ENCODE measurements around the gene RERE. TPM values are rescaled to one million over a fixed set of nuclear protein-coding genes. Genes with fewer than 3 reads are reported as not detected.

The RERE gene
- total RNA-seq, 6 experiments from 2014 or later, result 36.5 to 41.6 (median 37.5) TPM

- no peak overlapping the region for H3K27ac Mint-ChIP-seq
- no peaks in the 10 kb centered on the region for H3K36me3 Mint-ChIP-seq (ENCODE audit: low read depth)
- no peaks in the 10 kb centered on the region for H3K9me3 Mint-ChIP-seq
- no peak for TF ChIP-seq CTCF (IDR thresholded peaks at IDR 0.05)
- H3K27me3 Mint-ChIP-seq (ENCODE audit: insufficient read depth), result no peaks in the 10 kb centered on the region
- no peak overlapping the region for H3K4me3 Mint-ChIP-seq
- no peak for DNase-seq
- H3K4me1 Mint-ChIP-seq (ENCODE audit: low read depth), result peaks cover 8% of the 10 kb centered on the region
These were observed 39.6 kb downstream of the RERE start for GRCh38 chr1:8777867-8778266.

DNA sequence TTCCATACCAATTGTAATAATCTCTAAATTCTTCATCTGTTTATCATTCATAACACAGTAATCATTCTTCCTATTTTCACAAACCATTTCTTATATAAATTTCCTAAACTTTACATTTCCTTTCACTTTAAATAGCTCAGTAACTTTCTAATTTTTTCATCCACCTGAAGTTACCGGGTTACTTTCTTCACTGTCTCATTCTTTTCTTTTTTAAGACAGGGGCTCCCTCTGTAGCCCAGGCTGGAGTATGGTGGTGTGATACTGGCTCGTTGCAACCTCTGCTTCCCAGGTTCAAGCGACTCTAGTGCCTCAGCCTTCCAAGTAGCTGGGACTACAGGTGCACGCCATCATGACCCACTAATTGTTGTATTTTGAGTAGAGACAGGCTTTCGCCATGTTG lies 41.3 kb downstream of the RERE start:
- Mint-ChIP-seq H3K36me3 (ENCODE audit: low read depth) (no peaks in the 10 kb centered on the region), H3K27me3 (ENCODE audit: insufficient read depth) (no peaks in the 10 kb centered on the region), H3K4me1 (ENCODE audit: low read depth) (peaks cover 8% of the 10 kb centered on the region), H3K4me3 (no peak overlapping the region), H3K27ac (no peak overlapping the region), H3K9me3 (no peaks in the 10 kb centered on the region)
- DNase-seq, result no peak
- TF ChIP-seq CTCF (IDR thresholded peaks at IDR 0.05), result no peak

DNA sequence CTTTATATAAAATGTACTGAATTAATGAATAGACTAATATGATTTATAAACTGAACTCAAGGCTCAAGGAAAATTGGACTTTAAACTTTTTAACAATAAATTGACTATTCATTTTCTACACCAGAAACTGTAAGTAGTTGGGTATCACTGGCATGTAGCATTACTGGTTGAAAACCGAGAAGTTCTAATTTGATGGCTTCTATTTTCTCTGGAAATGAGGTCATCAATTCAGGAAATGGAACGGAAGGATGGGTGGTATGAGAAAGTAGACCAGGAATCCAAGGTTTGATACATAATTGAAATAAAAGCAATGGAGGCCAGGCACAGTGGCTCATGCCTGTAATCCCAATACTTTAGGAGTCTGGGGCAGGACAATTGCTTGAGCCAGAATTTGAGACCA lies 50.4 kb downstream of the RERE start:
- DNase-seq, result no peak
- H3K4me3 Mint-ChIP-seq, result no peak overlapping the region
- no peaks in the 10 kb centered on the region for H3K9me3 Mint-ChIP-seq
- peaks cover 8% of the 10 kb centered on the region for H3K4me1 Mint-ChIP-seq (ENCODE audit: low read depth)
- no peak for TF ChIP-seq CTCF (IDR thresholded peaks at IDR 0.05)
- no peak overlapping the region for H3K27ac Mint-ChIP-seq
- H3K27me3 Mint-ChIP-seq (ENCODE audit: insufficient read depth), result no peaks in the 10 kb centered on the region
- no peaks in the 10 kb centered on the region; the same call in 1 of the 2 replicates for H3K36me3 Mint-ChIP-seq (ENCODE audit: low read depth)

- no peak for TF ChIP-seq CTCF (IDR thresholded peaks at IDR 0.05)
- Mint-ChIP-seq H3K36me3 (ENCODE audit: low read depth) (no peaks in the 10 kb centered on the region; the same call in 1 of the 2 replicates), H3K4me3 (no peak overlapping the region), H3K27ac (no peak overlapping the region), H3K4me1 (ENCODE audit: low read depth) (peaks cover 8% of the 10 kb centered on the region), H3K9me3 (no peaks in the 10 kb centered on the region), H3K27me3 (ENCODE audit: insufficient read depth) (no peaks in the 10 kb centered on the region)
- no peak for DNase-seq
These were observed 52.2 kb downstream of the RERE start for GRCh38 chr1:8765198-8765597.

GRCh38 chr1:8764293-8764937 lies 53.0 kb downstream of the RERE start:
- Mint-ChIP-seq H3K27me3 (ENCODE audit: insufficient read depth) (no peaks in the 10 kb centered on the region), H3K36me3 (ENCODE audit: low read depth) (no peaks in the 10 kb centered on the region; the same call in 1 of the 2 replicates), H3K4me3 (no peak overlapping the region), H3K4me1 (ENCODE audit: low read depth) (peaks cover 8% of the 10 kb centered on the region), H3K27ac (no peak overlapping the region), H3K9me3 (no peaks in the 10 kb centered on the region)
- no peak for DNase-seq
- no peak for TF ChIP-seq CTCF (IDR thresholded peaks at IDR 0.05)

Data from HFFc6 (cell line).